ENCODE data around the gene CEP85L.

CEP85L gene

GRCh38 chr6:118577972-118578371 lies 73.4 kb downstream of the CEP85L start:
- no peak for DNase-seq (ENCODE audit: low read depth)

- no peak for DNase-seq (ENCODE audit: low read depth)
These were observed 77.1 kb downstream of the CEP85L start for GRCh38 chr6:118574051-118574865.

GRCh38 chr6:118571121-118571520 lies 80.3 kb downstream of the CEP85L start:
- DNase-seq (ENCODE audit: low read depth) = no peak

- no peak for DNase-seq (ENCODE audit: low read depth)
These were observed 81.9 kb downstream of the CEP85L start for GRCh38 chr6:118569498-118569897.

GRCh38 chr6:118567974-118568373 lies 83.4 kb downstream of the CEP85L start:
- DNase-seq (ENCODE audit: low read depth) = no peak

GRCh38 chr6:118565311-118565960 lies 86.0 kb downstream of the CEP85L start:
- DNase-seq (ENCODE audit: low read depth) = no peak

- DNase-seq (ENCODE audit: low read depth) = no peak
These were observed 88.4 kb downstream of the CEP85L start for GRCh38 chr6:118562959-118563358.

GRCh38 chr6:118562248-118562647 lies 89.1 kb downstream of the CEP85L start:
- no peak for DNase-seq (ENCODE audit: low read depth)

- DNase-seq (ENCODE audit: low read depth) = no peak
These were observed 91.7 kb downstream of the CEP85L start for GRCh38 chr6:118559659-118560058.

- DNase-seq (ENCODE audit: low read depth) = no peak
These were observed 92.8 kb downstream of the CEP85L start for GRCh38 chr6:118558464-118559217.

GRCh38 chr6:118554698-118555097 lies 96.7 kb downstream of the CEP85L start:
- DNase-seq (ENCODE audit: low read depth) = no peak

GRCh38 chr6:118553132-118553531 lies 98.3 kb downstream of the CEP85L start:
- no peak for DNase-seq (ENCODE audit: low read depth)

GRCh38 chr6:118551063-118552053 lies 100.0 kb downstream of the CEP85L start:
- DNase-seq (ENCODE audit: low read depth) = peak; percentile 47

GRCh38 chr6:118548613-118549012 lies 102.8 kb downstream of the CEP85L start:
- DNase-seq (ENCODE audit: low read depth) = no peak

GRCh38 chr6:118548136-118548535 lies 103.3 kb downstream of the CEP85L start, which contains the start of gene PLN:
PLN (plus strand) TSS chr6:118548296; CDS start chr6:118558922, 10,626 bp downstream.
- no peak for DNase-seq (ENCODE audit: low read depth)

GRCh38 chr6:118546880-118547218 lies 104.5 kb downstream of the CEP85L start:
- no peak for DNase-seq (ENCODE audit: low read depth)

GRCh38 chr6:118546164-118546879 lies 105.1 kb downstream of the CEP85L start:
- no peak for DNase-seq (ENCODE audit: low read depth)

GRCh38 chr6:118544105-118544504 lies 107.3 kb downstream of the CEP85L start:
- DNase-seq (ENCODE audit: low read depth) = no peak

GRCh38 chr6:118542184-118542952 lies 109.0 kb downstream of the CEP85L start:
- peak; percentile 65 for DNase-seq (ENCODE audit: low read depth)

- DNase-seq (ENCODE audit: low read depth) = no peak
These were observed 113.8 kb downstream of the CEP85L start for GRCh38 chr6:118537574-118537973.

Measured in non-pigmented ciliary epithelial cell (primary cell).